Erythroblast (primary cell): ENCODE data around the gene ERBB4.

Experiments used
- GATA1 ChIP-seq: IDR thresholded peaks from 2 replicates; pipeline ENCODE4 v1.6.1; 2011; ENCODE audit warnings: low read depth, mild to moderate bottlenecking, control low read depth, low read length, moderate library complexity
- POLR2A ChIP-seq: IDR thresholded peaks from 2 replicates; pipeline ENCODE4 v1.6.1; 2011; ENCODE audit warnings: mild to moderate bottlenecking, low read length

- no peak for TF ChIP-seq POLR2A
- no peak for TF ChIP-seq GATA1
Measured at GRCh38 chr2:211351987-211352386, 1186.6 kb downstream of the ERBB4 start.
